K562 (cell line): ENCODE data around the gene HLA-DPA1. TPM values are rescaled to one million over a fixed set of nuclear protein-coding genes. Genes with fewer than 3 reads are reported as not detected.

Source experiments
- ASH1L ChIP-seq: fragments of 450-650 bp; IDR thresholded peaks from 2 replicates; pipeline ENCODE4 v1.6.1; 2018; ENCODE audit warnings: borderline replicate concordance, mild to moderate bottlenecking, low read depth; ENCODE audit not compliant: partially characterized antibody
- POLR2AphosphoS2 ChIP-seq: IDR thresholded peaks from 2 replicates; pipeline ENCODE4 v1.6.1; 2012; ENCODE audit warnings: low read length, improper control_type of control experiment
- RCOR1 ChIP-seq, 2 experiments: IDR thresholded peaks; 2 replicates each; pipeline ENCODE4 v1.6.1; 2012; ENCODE audit warnings: low read depth in 2 of 2, low read length in 2 of 2, borderline replicate concordance in 1 of 2, improper control_type of control experiment in 1 of 2
- TEAD4 ChIP-seq, 2 experiments: sonication (generic) in 1 of 2; formaldehyde crosslinking in 1 of 2; IDR thresholded peaks; 2 replicates each; pipeline versions ENCODE4 v1.6.1 to v1.8.0; 2012 to 2022; ENCODE audit warnings: borderline replicate concordance in 1 of 2, inconsistent platforms in 1 of 2, low read length in 1 of 2, mild to moderate bottlenecking in 1 of 2, missing genetic modification reagents in 1 of 2
- ZNF197 ChIP-seq: fragments of 200-800 bp; sonication (Bioruptor generic); IDR thresholded peaks from 2 replicates; pipeline ENCODE4 v1.6.1; 2016; ENCODE audit warnings: low read depth, missing genetic modification characterization, missing compliant biosample characterization
- polyA plus RNA-seq, 8 experiments: library from polyadenylated mRNA; depleted of rRNA in 4 of 8; stranded (reverse) in 5 of 8; unstranded in 3 of 8; fragments of >200 nt; fragmentation: Nextera tagmentation in 2 of 8; fragmentation: Illumina TruSeq in 1 of 8; extraction: Ambion mirVana in 2 of 8; extraction: Trizol in 1 of 8; gene quantifications; 2 replicates each; pipeline versions ENCODE4 v1.2.1 to v1.2.3, GENCODE V29; 2011 to 2014; ENCODE audit warnings: inconsistent platforms in 1 of 8, missing spikeins in 1 of 8
- total RNA-seq, 7 experiments: library from RNA; depleted of rRNA in 6 of 7; stranded (reverse); fragments of >200 nt in 6 of 7; fragmentation: Illumina TruSeq in 2 of 7; extraction: Trizol in 2 of 7; gene quantifications; 2 replicates each; pipeline versions ENCODE4 v1.2.1 to v1.2.3, GENCODE V29; 2011 to 2021; ENCODE audit warnings: low replicate concordance in 1 of 7
- TF ChIP-seq, protein P1 (sequence below), 2 experiments: fragments of 450-650 bp; formaldehyde crosslinking in 1 of 2; IDR thresholded peaks; 2 replicates each; pipeline versions ENCODE4 v1.4.0 to v1.6.1; 2014 to 2020; ENCODE audit warnings: mild to moderate bottlenecking in 2 of 2, borderline replicate concordance in 1 of 2, low read depth in 1 of 2
- TF ChIP-seq, protein P2 (sequence below): fragments of 250-450 bp; sonication (Bioruptor Pico); IDR thresholded peaks from 2 replicates; pipeline ENCODE4 v1.4.0; 2020; ENCODE audit warnings: mild to moderate bottlenecking, moderate library complexity
- TF ChIP-seq, protein P3 (sequence below), 2 experiments: IDR thresholded peaks; 2 replicates each; pipeline ENCODE4 v1.6.1; 2011; ENCODE audit warnings: borderline replicate concordance in 1 of 2, control low read depth in 1 of 2, low read depth in 1 of 2, low read length in 1 of 2, mild to moderate bottlenecking in 1 of 2, mixed read lengths in 1 of 2, moderate library complexity in 1 of 2; ENCODE audit not compliant: insufficient read depth in 1 of 2, insufficient read length in 1 of 2, poor library complexity in 1 of 2, severe bottlenecking in 1 of 2; ENCODE audit errors: extremely low read depth in 1 of 2
- TF ChIP-seq, protein P4 (sequence below): fragments of 450-650 bp; formaldehyde crosslinking; IDR thresholded peaks from 2 replicates; pipeline ENCODE4 v1.4.0; 2020; ENCODE audit warnings: mild to moderate bottlenecking, moderate library complexity

HLA-DPA1 gene
- total and polyA plus RNA-seq, 9 of the 15 experiments (the other 6 are each of a cell fraction or from before 2014, with no cell fraction given), result 0.23 to 0.93 (median 0.55) TPM

DNA sequence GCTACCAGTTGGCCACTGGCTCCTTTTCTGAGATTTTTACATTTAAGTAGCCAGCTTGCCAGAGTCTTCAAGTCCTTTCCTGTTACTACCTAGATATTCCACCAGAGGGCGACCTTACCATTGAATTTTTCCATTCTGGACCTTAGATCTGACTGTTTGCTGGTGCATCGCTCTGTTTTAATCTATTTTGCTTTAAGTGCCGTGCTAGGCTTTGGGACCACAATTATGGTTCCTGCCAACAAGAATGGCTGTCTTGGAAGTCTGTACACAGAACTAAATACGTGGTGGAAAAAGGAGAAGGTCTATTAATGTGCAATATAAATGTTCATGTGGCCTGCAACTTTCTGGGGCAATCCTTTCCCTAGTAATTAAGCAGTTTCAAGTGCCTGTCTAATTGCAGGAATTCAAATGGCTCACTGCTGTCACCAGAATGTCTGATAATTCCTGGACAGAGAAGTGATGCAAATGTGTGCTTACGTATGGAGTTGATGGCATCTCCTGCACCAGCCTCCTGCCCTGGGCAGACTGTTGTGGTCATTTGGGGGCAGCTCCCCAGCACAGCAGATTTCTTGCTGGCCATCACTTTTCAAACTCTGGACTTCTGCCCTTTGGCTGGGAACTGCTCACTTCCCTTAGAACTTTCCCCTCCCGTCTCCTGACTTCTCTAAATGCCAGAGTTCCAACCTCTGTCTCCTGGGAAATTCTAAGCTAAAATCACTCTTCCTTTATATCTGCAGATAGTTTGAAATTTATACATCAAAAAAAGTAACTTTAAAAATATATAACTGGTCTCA is 58.4 kb downstream of the HLA-DPA1 start (continued):
- TF ChIP-seq, protein P1, sequence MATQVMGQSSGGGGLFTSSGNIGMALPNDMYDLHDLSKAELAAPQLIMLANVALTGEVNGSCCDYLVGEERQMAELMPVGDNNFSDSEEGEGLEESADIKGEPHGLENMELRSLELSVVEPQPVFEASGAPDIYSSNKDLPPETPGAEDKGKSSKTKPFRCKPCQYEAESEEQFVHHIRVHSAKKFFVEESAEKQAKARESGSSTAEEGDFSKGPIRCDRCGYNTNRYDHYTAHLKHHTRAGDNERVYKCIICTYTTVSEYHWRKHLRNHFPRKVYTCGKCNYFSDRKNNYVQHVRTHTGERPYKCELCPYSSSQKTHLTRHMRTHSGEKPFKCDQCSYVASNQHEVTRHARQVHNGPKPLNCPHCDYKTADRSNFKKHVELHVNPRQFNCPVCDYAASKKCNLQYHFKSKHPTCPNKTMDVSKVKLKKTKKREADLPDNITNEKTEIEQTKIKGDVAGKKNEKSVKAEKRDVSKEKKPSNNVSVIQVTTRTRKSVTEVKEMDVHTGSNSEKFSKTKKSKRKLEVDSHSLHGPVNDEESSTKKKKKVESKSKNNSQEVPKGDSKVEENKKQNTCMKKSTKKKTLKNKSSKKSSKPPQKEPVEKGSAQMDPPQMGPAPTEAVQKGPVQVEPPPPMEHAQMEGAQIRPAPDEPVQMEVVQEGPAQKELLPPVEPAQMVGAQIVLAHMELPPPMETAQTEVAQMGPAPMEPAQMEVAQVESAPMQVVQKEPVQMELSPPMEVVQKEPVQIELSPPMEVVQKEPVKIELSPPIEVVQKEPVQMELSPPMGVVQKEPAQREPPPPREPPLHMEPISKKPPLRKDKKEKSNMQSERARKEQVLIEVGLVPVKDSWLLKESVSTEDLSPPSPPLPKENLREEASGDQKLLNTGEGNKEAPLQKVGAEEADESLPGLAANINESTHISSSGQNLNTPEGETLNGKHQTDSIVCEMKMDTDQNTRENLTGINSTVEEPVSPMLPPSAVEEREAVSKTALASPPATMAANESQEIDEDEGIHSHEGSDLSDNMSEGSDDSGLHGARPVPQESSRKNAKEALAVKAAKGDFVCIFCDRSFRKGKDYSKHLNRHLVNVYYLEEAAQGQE (IDR thresholded peaks at IDR 0.05; ENCODE audit: borderline replicate concordance), result peak; percentile 82; the same call in 1 of the 2 replicates
- TF ChIP-seq, protein P1 (CRISPR knock-in tag; IDR thresholded peaks at IDR 0.05; ENCODE audit: low read depth), result no peak
- TF ChIP-seq ZNF197 (CRISPR knock-in tag) (no peak), RCOR1 (IDR thresholded peaks at IDR 0.05; ENCODE audit: borderline replicate concordance in 1 of 2, low read depth in 2 of 2, low read length in 2 of 2) (0 out of 4 replicates have a peak, but pooled peaks of 1 of the 2 experiments have one; percentile 8), ASH1L (no peak), POLR2AphosphoS2 (no peak), TEAD4 (IDR thresholded peaks at IDR 0.05; ENCODE audit: low read length) (peak; percentile 12; the same call in 1 of the 2 replicates), TEAD4 (CRISPR knock-in tag; IDR thresholded peaks at IDR 0.05; ENCODE audit: borderline replicate concordance) (no peak)
- TF ChIP-seq, protein P2, sequence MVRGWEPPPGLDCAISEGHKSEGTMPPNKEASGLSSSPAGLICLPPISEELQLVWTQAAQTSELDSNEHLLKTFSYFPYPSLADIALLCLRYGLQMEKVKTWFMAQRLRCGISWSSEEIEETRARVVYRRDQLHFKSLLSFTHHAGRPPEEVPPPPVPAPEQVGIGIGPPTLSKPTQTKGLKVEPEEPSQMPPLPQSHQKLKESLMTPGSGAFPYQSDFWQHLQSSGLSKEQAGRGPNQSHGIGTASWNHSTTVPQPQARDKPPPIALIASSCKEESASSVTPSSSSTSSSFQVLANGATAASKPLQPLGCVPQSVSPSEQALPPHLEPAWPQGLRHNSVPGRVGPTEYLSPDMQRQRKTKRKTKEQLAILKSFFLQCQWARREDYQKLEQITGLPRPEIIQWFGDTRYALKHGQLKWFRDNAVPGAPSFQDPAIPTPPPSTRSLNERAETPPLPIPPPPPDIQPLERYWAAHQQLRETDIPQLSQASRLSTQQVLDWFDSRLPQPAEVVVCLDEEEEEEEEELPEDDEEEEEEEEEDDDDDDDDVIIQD (CRISPR knock-in tag), result no peak
- TF ChIP-seq, protein P3, sequence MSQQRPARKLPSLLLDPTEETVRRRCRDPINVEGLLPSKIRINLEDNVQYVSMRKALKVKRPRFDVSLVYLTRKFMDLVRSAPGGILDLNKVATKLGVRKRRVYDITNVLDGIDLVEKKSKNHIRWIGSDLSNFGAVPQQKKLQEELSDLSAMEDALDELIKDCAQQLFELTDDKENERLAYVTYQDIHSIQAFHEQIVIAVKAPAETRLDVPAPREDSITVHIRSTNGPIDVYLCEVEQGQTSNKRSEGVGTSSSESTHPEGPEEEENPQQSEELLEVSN (IDR thresholded peaks at IDR 0.05; ENCODE audit: borderline replicate concordance in 1 of 2, extremely low read depth in 1 of 2, insufficient read depth in 1 of 2, insufficient read length in 1 of 2, low read depth in 1 of 2, low read length in 1 of 2, poor library complexity in 1 of 2, severe bottlenecking in 1 of 2), result no peak
- TF ChIP-seq, protein P4, sequence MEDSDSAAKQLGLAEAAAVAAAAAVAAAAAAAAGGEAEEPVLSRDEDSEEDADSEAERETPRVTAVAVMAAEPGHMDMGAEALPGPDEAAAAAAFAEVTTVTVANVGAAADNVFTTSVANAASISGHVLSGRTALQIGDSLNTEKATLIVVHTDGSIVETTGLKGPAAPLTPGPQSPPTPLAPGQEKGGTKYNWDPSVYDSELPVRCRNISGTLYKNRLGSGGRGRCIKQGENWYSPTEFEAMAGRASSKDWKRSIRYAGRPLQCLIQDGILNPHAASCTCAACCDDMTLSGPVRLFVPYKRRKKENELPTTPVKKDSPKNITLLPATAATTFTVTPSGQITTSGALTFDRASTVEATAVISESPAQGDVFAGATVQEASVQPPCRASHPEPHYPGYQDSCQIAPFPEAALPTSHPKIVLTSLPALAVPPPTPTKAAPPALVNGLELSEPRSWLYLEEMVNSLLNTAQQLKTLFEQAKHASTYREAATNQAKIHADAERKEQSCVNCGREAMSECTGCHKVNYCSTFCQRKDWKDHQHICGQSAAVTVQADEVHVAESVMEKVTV (CRISPR knock-in tag), result peak; percentile 43
